Mucosa of descending colon (tissue), 3 donors: ENCODE results near the gene M6PR. TPM values are rescaled to one million over a fixed set of nuclear protein-coding genes. Genes with fewer than 3 reads are reported as not detected.
"Not testable (repeated sequence)": the region's sequence is repeated elsewhere in the genome, so short reads cannot be mapped to it uniquely, and the experiment has no call there.

Experiments used
- ATAC-seq: fragments of 200-7000 bp; cut with Tn5 transposase; one replicate; pipeline ENCODE4 v1.9.1; 2020; ENCODE audit warnings: mild to moderate bottlenecking, moderate library complexity
- DNase-seq, 3 donors: peaks; one replicate each; pipeline ENCODE4 v3.0.0-alpha.2; 2020
- H3K36me3 ChIP-seq: fragments of 200-600 bp; one replicate; pipeline ENCODE4 v1.8.0; 2021; ENCODE audit warnings: low read depth, mild to moderate bottlenecking
- H3K4me1 ChIP-seq: fragments of 200-600 bp; one replicate; pipeline ENCODE4 v1.8.0; 2021; ENCODE audit warnings: low read depth, mild to moderate bottlenecking
- H3K4me3 ChIP-seq: fragments of 200-600 bp; one replicate; pipeline ENCODE4 v1.8.0; 2021; ENCODE audit warnings: mild to moderate bottlenecking
- H3K9me3 ChIP-seq: fragments of 200-600 bp; one replicate; pipeline ENCODE4 v1.8.0; 2021; ENCODE audit warnings: mild to moderate bottlenecking
- CTCF ChIP-seq: fragments of 200-600 bp; IDR thresholded peaks from one replicate; pipeline ENCODE4 v1.8.0; 2022; ENCODE audit warnings: antibody characterized with exemption, mild to moderate bottlenecking
- intact Hi-C, 2 donors: fragments of 100-400 bp; cut with DNase I in 1 of 2; cut with micrococcal nuclease in 1 of 2; formaldehyde crosslinking; loops; one replicate each; pipeline versions ENCODE4 v1.11.0 to v1.11.1; 2022; cut with DNase I, micrococcal nuclease
- total RNA-seq, 3 donors: library from RNA; stranded (reverse); fragmentation: NEBNext Ultra II Directional in 2 of 3; extraction: Animal tissue kit (Norgen Biotek cat#: 25700) in 2 of 3; gene quantifications; one replicate each; pipeline versions ENCODE4 v1.2.1 to v1.2.4, GENCODE V29; 2021 to 2023
- donor health status: DM: no; HTN: no; CAD: no; lungs with moderate emphysema.
- donor health status: DM: no; HTN: no; CAD: no.
- donor health status: DM: no; HTN: yes; CAD: no.

M6PR gene
- total RNA-seq, 3 donors from 2014 or later, result 104 to 126 (median 105) TPM

- intact Hi-C loops, result no loop called here
- no peak for DNase-seq
- Histone ChIP-seq H3K9me3 (no peaks in the 10 kb centered on the region), H3K36me3 (no peaks in the 10 kb centered on the region), H3K4me3 (no peak overlapping the region), H3K4me1 (no peaks in the 10 kb centered on the region)
- TF ChIP-seq CTCF, result no peak
- no peak for ATAC-seq
These were observed 26.9 kb downstream of the M6PR start for GRCh38 chr12:8922544-8922943.

GRCh38 chr12:8919643-8920042 lies 29.8 kb downstream of the M6PR start:
- DNase-seq, H3K4me1 ChIP-seq, ATAC-seq, H3K36me3 ChIP-seq, H3K9me3 ChIP-seq, intact Hi-C loops, H3K4me3 ChIP-seq: not testable (repeated sequence)

- Histone ChIP-seq H3K4me1 (no peaks in the 10 kb centered on the region), H3K9me3 (no peaks in the 10 kb centered on the region), H3K36me3 (no peaks in the 10 kb centered on the region), H3K4me3 (no peak overlapping the region)
- TF ChIP-seq CTCF, result no peak
- no peak for DNase-seq
- intact Hi-C loops, result no loop called here
- ATAC-seq, result no peak
These were observed 31.7 kb downstream of the M6PR start for GRCh38 chr12:8917751-8918150.

GRCh38 chr12:8917031-8917430 lies 32.4 kb downstream of the M6PR start:
- intact Hi-C loops, result no loop called here
- Histone ChIP-seq H3K4me1 (no peaks in the 10 kb centered on the region), H3K36me3 (no peaks in the 10 kb centered on the region), H3K4me3 (no peak overlapping the region), H3K9me3 (no peaks in the 10 kb centered on the region)
- DNase-seq, result no peak
- TF ChIP-seq CTCF, result no peak
- ATAC-seq, result no peak

- intact Hi-C loops, result no loop called here
- H3K4me3 ChIP-seq, result no peak overlapping the region
- no peaks in the 10 kb centered on the region for H3K4me1 ChIP-seq
- no peaks in the 10 kb centered on the region for H3K36me3 ChIP-seq
- ATAC-seq (no peak), DNase-seq (no peak)
- no peak for TF ChIP-seq CTCF
- no peaks in the 10 kb centered on the region for H3K9me3 ChIP-seq
These were observed 33.3 kb downstream of the M6PR start for GRCh38 chr12:8916154-8916553.

GRCh38 chr12:8914716-8915526 lies 34.5 kb downstream of the M6PR start:
- TF ChIP-seq CTCF, result no peak
- Histone ChIP-seq H3K4me3 (peak overlapping the region; percentile 33), H3K9me3 (no peaks in the 10 kb centered on the region), H3K4me1 (no peaks in the 10 kb centered on the region), H3K36me3 (no peaks in the 10 kb centered on the region)
- intact Hi-C loops, result no loop called here
- DNase-seq (peak; percentile 47 to 70 (median 69)), ATAC-seq (peak; percentile 83)

GRCh38 chr12:8914033-8914715 lies 35.3 kb downstream of the M6PR start, which contains the start of gene PHC1:
PHC1 (plus strand) TSS chr12:8914509; CDS start chr12:8917678, 3,169 bp downstream.
- H3K9me3 ChIP-seq, intact Hi-C loops, H3K36me3 ChIP-seq, H3K4me1 ChIP-seq: not testable (repeated sequence)
- ATAC-seq, result peak; percentile 89
- H3K4me3 ChIP-seq, result peak within 1 kb of the TSS; percentile 33
- peak; percentile 77 to 86 (median 84) for DNase-seq
